ENCODE measurements around the gene ZDHHC9. TPM values are rescaled to one million over a fixed set of nuclear protein-coding genes. Genes with fewer than 3 reads are reported as not detected.

Gene ZDHHC9
- polyA plus RNA-seq (2011; rRNA removed), result 47.5 and 48.0 TPM in 2 replicates
- polyA minus RNA-seq (2011; rRNA and poly(A)+ RNA removed), result 27.0 and 45.4 TPM in 2 replicates

DNA sequence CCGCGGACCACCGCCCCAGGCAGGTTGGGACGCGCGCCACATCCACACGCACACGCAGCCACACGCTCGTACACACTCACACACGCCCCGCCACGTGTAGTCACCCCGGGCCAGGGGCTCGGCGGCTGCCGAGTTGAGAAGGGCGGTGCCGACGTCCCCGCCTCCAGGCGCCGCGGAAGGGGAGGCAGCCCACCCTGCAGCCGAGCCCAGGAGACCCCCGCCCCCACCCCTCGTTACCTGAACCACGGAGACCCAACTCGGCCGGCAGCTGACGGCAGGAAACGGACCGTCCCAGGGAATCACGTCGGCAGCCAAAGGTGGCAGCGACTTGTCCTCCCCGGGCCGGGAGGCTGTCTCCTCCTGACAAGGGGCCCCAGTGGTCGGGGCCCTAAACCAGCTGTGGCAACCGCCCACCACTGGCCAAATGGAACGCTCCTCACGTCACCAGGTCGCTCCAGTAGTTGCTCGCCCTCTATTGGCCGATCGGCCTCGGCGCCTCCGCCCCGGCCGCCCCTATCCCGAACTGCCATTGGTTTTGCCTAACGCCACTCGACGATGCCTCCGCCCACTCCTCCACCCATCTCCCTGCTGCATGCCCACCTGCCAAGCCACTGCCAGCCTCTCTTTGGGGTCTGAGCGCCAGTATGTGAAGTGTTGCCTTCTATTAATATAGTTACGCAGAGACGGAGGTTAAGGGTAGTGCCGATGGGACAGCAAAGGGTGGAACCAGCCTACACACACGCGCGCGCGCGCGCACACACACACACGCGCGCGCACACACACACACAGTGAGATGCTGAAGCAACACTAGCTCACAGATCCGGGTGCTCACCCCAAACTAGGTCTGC lies at the start of gene ZDHHC9:
Gene ZDHHC9, minus strand, starts transcription at position 428 of the 848 bp plus-strand sequence. CDS start 1,941 bp downstream, outside the sequence.
- ChIA-PET POLR2A (no interaction called here), CTCF (interaction anchor here (0.6 to 0.7 kb wide), 2 partner anchors 13 to 77 kb away, joined by 3 to 4 read pairs; no protein-coding TSS in a partner anchor)
- Histone ChIP-seq H3K4me3 (ENCODE audit: low read depth, low read length) (peak within 1 kb of the TSS; percentile 61), H3K36me3 (ENCODE audit: control insufficient read depth, insufficient read depth, low read length) (no peaks in the 10 kb centered on the region), H3K27me3 (ENCODE audit: control insufficient read depth, insufficient read depth, low read length) (no peaks in the 10 kb centered on the region)
- DNase-seq (ENCODE audit: low read depth), result peak; percentile 35
- TF ChIP-seq CTCF (IDR thresholded peaks at IDR 0.05; ENCODE audit: insufficient read depth, low read depth, low read length), result no peak

GRCh38 chrX:129877401-129877800 lies 33.7 kb upstream of the ZDHHC9 start:
- ChIA-PET POLR2A (no interaction called here), CTCF (no interaction called here)
- H3K27me3 ChIP-seq (ENCODE audit: control insufficient read depth, insufficient read depth, low read length), result no peaks in the 10 kb centered on the region
- no peak for DNase-seq (ENCODE audit: low read depth)
- H3K36me3 ChIP-seq (ENCODE audit: control insufficient read depth, insufficient read depth, low read length), result no peaks in the 10 kb centered on the region
- TF ChIP-seq CTCF (IDR thresholded peaks at IDR 0.05; ENCODE audit: insufficient read depth, low read depth, low read length), result no peak
- H3K4me3 ChIP-seq (ENCODE audit: low read depth, low read length), result no peak overlapping the region

GRCh38 chrX:129876771-129877305 lies 33.2 kb upstream of the ZDHHC9 start:
- no peak for DNase-seq (ENCODE audit: low read depth)
- no peak for TF ChIP-seq CTCF (IDR thresholded peaks at IDR 0.05; ENCODE audit: insufficient read depth, low read depth, low read length)
- no peak overlapping the region for H3K4me3 ChIP-seq (ENCODE audit: low read depth, low read length)
- H3K27me3 ChIP-seq (ENCODE audit: control insufficient read depth, insufficient read depth, low read length), result no peaks in the 10 kb centered on the region; the same call in 1 of the 2 replicates
- ChIA-PET CTCF (no interaction called here), POLR2A (no interaction called here)
- H3K36me3 ChIP-seq (ENCODE audit: control insufficient read depth, insufficient read depth, low read length), result no peaks in the 10 kb centered on the region

DNA sequence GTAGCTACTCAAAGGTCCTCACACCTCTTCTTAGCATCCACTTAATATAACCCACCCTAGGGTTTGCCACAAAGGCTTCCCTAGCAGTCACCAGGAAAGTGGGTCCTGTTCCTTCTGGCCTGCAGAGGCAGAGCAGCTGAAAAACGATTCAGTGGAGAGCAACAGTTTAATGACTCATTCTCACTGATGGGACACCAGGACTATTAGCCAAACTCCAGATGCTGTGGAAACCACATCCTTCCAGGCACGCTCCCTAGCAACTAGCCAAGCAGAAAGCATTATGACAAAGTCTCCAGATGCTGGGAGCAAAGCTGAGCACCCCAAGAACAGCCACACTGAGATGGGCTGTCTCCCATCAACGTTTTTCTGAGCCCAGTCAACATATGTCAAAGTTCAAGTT lies 32.0 kb upstream of the ZDHHC9 start:
- CTCF ChIA-PET, result interaction anchor here (0.5 kb wide), 1 partner anchor 19 kb away, joined by 4 read pairs; no protein-coding TSS in a partner anchor

More for the DNA sequence above, 32.0 kb upstream of the ZDHHC9 start:
- no peaks in the 10 kb centered on the region for H3K36me3 ChIP-seq (ENCODE audit: control insufficient read depth, insufficient read depth, low read length)
- H3K4me3 ChIP-seq (ENCODE audit: low read depth, low read length), result no peak overlapping the region
- POLR2A ChIA-PET, result no interaction called here
- peak; percentile 62 for DNase-seq (ENCODE audit: low read depth)
- H3K27me3 ChIP-seq (ENCODE audit: control insufficient read depth, insufficient read depth, low read length), result no peaks in the 10 kb centered on the region; the same call in 1 of the 2 replicates
- TF ChIP-seq CTCF (IDR thresholded peaks at IDR 0.05; ENCODE audit: insufficient read depth, low read depth, low read length), result peak; percentile 36
